GM04504 (cell line): Measurements from ENCODE around the gene TREH.
"Not testable (repeated sequence)": the region's sequence is repeated elsewhere in the genome, so short reads cannot be mapped to it uniquely, and the experiment has no call there.

Experiments
- DNase-seq: peaks from one replicate; pipeline ENCODE4 v3.0.0-alpha.2; 2012; ENCODE audit warnings: low read depth

The TREH gene

DNA sequence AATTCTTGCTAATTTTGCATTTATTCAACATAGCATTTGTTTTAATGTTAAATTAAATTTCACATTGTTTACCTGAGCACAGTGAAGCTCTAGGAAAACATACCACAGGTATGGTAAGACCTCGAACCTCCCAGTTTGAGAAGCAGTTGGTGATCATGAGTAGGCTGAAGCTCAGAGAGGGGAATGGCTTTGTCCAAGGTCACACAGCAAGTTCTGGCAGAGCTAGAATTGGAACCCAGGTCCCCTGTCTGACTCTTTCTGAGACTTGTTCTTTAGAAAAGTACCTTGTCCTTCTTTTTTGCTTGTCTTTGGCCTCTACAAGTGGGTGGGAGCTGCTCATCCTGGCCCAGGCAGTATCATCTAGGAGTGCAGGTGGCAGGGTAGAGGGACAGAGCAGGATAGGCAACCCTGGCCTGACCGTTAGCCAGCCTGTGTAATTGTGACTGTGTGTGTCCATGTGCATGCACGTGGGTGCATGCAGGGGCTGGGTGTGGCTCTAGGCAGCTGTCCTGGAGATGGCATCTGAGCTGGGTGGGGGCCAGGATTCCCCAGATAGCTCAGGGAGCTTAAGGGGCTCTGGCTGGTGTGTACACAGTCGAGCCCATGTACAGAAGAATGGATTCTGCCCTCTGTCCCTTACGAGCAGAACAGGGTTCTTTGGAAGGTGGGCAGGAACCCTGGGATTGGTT, 50.4 kb downstream of the TREH start:
- DNase-seq: no peak

DNA sequence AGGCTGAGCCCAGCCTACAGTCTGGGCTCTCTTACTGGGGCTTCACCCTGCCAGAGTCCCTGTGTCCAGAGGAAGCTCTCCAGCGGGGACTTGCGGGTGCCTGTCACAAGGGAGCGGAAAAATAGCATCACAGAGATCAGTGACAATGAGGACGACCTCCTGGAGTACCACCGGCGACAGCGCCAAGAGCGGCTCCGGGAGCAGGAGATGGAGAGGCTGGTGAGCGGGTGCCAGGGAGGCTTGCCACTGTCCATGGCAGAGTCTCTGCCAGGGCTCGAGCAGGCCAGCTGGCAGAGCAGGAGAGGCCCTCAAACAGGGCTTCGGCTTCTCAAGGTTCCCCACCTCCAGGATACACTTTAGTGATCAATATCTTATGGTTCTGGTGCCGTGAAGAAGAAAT, 51.0 kb downstream of the TREH start:
- no peak for DNase-seq

DNA sequence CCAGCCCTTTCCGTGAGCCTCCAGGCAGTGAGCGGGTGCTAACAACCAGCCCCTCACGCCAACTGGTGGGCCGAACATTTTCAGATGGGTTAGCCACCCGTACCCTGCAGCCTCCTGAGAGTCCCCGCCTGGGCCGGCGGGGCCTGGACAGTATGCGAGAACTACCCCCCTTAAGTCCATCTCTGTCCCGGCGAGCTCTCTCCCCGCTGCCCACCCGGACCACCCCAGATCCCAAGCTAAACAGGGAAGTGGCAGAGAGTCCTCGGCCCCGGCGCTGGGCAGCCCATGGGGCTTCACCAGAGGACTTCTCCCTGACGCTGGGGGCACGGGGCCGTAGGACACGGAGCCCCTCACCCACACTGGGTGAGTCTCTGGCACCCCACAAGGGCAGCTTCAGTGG, 51.4 kb downstream of the TREH start:
- no peak for DNase-seq

DNA sequence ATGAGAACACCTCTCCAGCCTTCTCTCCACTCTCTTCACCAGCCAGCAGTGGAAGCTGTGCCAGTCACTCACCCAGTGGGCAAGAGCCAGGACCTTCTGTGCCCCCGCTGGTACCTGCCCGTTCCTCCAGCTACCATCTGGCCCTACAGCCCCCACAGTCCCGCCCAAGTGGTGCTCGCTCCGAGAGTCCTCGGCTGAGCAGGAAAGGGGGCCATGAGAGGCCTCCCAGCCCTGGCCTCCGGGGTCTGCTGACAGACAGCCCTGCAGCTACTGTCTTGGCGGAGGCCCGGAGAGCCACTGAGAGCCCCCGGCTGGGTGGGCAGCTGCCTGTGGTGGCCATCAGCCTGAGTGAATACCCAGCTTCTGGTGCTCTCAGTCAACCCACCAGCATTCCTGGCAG, 51.9 kb downstream of the TREH start:
- no peak for DNase-seq

DNA sequence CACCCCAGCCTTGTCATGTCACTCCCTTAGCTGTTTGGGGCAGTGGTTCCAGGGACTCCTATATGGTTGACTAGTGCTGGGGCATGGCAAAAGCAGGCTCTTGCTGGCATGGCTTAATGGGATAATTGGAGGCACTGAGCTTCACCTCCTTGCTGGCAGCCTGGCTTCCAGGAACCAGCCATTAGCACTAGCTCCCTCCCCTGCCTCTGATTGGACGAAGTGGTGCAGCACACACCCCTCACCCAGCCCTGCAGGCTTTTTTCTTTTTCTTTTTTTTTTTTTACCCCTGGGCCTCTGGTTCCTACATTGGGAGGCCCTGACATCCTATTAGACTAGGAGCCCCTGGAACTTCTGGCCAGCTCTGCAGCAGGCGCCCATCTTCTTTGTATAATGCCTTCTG, 53.5 kb downstream of the TREH start:
- no peak for DNase-seq

DNA sequence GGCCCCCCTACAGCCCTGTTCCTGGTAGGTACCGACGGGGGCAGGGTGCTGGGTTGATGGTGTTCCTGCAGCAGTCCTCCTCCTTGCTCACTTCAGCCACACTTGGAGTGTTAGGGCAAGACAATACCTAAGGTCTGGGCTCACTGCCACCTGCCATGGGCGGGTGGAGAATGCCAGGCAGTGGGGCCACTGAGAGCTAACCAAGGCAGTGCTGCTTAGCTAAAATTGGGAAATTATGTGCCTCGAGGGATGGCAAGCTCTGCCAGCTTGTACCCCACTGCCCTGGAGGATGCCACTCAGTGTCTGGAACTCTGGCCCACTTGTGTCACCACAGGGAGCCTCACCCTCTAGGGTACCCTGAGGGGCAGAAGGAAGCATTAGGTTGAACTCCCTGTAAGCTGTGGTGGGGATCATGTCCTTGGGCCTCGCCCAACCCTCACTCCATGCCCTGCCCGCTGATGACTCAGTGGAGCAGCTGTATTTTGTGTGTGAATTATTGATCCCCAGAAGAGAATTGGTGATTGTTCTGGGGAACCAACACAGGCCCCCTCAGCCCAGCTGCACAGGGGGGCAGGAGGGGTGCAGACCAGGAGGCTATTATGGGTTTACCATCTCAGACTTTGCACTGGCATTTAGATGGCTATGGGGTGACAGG, 54.3 kb downstream of the TREH start:
- DNase-seq: no peak

DNA sequence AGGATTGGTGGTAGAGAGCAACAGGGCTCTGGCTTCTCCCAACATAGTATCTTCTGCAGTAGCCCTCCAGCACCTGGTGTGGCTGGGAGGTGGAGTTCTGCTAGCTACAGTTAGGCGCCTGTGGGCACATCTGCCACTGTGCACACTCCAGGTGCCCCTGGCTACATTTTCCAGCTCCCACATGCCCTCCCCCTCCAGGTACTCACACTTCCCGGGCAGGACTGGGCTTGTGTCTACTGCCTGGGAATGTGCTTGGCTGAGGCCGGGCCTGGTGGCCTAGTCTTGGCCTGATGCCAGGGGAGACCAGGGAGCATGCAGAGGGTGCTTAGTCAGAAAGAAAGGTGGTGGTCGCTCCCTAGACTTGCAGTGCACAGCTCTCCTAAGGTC, 56.2 kb downstream of the TREH start:
- DNase-seq: no peak

DNA sequence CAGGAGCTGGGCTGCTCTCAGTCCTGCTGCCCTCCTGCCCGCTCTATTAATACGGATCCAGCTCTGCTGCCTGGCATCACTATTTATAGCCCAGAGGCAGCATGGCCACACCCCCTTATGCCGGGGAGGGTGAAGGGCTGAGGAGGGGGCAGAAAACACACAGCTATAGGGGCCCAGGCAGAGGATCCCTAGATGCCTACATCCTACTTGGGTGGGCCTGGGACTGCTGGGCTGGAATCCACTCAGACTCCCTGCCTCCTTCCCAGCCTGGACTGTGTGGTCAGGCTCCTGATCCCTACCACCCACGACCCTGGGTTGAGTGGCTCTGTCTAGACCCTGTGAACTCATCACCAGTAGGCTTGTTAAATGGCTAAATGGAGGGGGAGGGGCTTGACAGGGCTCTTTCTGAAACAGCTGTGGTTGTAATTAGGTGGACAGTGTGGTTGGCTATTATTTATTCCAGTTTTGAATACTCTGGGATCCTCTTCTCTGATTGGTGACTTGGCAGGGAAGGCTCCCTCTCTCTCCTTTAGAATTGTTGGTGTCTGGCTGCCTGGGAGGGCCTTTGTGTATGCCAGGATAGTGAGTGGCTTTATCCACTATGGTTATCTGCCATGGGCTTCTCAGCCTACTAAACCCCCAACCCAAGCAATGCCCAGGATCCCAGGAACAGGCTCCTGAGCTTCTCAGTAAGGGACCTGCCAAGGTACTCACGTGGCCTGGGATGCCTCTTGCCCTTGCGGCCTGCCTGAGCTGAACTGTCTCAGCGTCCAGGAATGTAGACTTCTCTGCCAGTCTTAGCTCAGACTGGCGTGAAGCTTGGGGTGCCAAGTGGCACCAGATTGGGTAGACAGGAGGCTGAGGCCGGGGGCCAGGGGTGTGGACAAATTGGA, 56.8 kb downstream of the TREH start:
- no peak for DNase-seq

DNA sequence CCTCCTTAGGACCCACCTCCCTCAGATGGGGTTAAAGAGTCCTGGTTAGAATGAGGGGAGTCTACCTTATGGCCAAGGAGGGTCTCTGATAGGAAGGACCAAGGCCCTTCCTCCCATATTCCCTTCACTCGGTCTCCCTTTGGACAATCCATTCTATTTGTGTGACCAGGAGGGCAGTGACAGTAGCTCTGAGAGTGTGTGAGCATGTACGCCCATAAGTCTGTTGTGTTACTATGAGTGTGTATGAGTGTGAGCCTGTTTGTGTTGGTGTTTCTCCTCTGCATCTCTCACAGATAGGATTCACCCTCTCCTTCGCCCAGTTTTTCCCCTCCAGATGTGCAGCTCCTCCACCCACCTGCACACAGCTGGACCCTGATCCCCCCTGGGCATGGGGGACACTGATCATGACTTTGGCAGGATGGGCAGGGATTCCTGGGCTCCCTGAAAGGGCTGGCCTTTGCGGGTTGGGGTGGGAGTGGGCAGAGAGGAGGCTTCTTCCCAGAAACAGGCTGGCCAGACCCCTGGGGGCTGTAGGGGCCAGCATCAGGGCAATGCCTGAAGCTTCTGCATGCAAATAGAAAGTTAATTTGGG, 57.6 kb downstream of the TREH start:
- no peak for DNase-seq

DNA sequence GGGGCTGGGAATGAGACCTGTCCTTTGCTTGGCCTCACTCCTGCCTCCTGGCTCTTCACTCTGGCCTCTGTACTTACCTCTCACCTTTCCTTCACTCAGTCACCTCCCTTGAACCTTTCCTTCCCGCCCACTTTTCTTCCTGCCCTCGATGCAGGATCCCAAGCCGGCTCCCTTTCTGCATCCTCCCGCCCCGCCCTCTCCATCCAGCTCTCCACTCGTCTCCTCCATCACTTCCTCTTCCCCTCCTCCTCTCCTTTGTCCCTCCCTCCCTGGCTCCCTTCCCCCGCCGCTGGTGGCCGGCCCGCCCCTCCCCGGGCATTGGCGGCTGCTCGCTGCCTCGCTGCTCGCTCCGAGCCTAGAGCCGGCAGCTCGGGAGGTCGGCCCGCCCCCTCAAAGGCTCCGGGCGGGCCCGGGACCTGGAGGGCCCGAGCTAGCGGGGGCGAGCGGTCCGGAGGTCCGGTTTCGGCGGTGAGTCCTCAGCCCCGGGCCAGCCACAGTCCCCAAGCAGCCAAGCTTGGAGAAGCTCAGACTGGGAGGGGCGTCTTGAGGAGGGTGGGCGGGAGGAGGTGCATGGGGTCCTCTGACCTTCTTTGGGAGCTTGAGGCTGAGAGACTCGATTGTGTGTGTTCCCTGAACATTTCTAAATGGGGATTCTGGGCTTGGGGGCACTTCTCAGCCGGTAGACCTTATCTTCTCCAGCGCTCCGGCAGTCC, 58.2 kb downstream of the TREH start:
- peak; percentile 76 for DNase-seq

DNA sequence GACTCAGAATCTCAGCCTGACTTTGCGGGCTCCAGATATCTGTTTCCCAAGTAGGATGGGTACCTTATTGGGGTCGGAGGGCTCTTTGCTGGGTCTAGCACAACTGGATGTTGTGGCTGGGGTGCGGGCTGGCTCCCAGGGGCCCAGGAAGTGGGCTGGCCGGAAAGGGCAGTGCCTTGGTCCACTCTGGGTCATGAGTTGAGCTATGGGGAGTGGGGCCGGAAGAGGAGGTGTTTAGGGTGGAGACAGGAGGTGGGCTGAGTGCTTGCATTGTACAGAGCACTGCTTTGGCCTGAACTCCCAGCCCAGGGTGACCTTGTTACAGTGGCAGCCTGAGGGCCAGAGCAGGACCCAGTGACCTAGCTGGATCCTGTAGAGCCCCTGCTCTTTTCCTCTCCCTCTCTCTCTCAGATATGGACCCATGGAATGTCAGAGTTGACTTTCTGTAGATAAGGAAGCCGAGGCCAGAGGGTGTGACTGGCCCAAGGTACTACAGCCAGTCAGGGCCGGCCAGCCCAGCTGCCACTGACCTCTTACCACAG, 58.9 kb downstream of the TREH start:
- no peak for DNase-seq

DNA sequence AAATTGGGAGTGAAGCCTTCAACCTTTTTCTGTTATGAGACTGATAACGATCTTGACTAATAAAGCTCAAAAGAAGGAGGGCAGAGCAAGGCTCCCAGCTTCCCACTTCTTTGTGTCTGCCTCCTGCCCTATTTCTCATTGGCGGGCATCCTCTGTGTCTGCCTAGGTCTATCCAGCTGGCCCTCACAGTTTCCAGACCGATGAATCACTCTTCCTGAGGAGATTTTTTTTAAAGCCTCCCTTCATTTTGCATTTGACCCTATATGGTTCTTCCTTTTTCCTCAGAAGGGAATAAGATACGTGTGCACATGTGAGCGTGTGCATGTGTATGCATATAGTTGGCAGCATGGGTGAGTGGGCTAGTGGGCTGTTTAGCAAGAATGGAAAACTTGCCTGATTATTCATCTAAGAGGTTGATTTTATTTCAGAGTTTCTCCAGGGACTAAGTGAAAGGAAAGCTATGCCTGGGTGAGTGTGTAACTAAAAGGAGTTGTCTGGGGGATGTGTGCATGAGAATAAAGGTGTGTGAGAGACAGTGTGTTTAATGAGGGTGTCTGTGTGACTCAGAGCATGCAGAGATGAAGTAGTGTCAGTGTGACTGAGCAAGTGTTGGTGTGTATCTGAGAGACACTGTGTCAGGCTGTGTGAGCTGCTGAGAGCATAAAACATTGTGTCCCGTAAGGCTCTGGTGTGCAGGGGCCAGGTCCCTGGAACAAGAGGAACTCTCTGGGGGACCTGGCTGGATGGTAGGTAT, 59.8 kb downstream of the TREH start:
- peak; percentile 88 for DNase-seq

DNA sequence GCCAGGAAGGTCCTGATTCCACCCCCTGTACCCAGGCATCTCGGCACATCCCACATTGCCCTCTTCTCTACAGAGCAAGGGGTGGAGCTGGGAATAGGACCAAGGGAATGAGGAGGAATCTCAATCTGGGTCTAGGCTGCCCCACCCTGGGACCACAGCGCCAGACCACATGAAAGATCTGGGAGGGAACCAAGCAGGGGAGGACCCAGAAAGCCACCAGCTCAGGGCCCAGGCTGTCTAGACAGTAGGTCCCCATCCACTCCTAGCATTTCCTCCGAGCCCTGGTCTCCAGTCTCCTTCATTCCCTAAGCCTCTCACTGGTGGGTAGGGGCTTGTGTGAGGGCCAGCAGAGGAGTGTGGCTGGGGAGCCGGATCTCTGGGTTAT, 60.5 kb downstream of the TREH start:
- DNase-seq: no peak

DNA sequence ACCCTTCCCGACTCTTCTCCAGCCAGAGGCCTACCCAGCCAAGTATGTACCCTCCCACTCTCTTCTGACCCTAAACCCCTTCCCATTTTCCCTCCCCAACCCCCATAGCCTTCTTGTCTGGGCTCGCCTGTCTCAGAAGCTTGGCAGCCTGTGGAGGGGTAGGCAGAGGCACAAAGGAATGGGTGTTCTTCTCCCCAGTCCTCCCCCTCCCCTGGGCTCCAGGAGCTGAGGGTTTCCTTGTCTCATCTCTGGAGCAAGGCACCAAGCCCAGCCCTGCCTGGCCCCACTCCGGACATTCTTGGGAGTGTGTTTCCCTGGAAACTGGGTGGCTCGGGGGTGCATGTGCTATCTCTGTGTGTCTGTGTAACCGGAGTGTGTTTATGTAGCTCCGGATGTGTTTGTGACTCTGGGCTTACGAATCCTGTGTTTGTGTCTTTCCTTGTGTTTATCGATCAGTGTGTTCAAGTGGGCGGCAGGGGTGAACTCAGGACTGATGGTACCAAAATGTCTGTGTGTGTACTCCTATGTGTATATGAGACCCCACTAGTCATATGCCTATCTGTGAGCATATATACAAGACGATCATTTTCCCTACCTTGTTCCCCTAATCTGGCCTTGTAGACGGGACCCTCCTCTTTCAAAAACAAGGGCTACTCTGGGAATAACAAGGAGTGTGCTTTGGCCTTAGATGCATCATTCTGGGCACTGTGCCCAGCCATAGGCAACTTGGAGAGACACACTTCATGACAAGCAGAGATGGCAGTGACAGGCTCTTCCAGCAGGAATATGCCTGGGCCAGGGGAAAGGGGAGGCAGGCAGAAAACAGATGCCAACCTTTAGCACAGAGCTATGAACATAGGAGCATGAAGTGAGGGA, 61.1 kb downstream of the TREH start:
- no peak for DNase-seq

DNA sequence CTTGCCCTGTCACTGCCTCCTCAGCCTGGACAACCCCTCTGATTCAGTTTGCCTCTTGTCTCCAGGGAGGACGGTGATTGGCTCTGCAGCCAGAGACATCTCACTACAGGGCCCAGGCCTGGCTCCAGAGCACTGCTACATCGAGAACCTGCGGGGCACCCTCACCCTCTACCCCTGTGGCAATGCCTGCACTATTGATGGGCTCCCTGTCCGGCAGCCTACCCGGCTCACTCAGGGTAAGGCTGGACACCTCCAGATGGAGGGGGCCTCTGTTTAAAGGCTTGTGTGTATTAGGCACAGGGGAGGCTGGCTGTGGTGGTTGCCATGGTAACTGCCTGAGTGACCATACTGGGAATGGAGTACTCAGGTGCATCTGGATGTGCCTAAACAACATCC, 63.5 kb downstream of the TREH start:
- no peak for DNase-seq

DNA sequence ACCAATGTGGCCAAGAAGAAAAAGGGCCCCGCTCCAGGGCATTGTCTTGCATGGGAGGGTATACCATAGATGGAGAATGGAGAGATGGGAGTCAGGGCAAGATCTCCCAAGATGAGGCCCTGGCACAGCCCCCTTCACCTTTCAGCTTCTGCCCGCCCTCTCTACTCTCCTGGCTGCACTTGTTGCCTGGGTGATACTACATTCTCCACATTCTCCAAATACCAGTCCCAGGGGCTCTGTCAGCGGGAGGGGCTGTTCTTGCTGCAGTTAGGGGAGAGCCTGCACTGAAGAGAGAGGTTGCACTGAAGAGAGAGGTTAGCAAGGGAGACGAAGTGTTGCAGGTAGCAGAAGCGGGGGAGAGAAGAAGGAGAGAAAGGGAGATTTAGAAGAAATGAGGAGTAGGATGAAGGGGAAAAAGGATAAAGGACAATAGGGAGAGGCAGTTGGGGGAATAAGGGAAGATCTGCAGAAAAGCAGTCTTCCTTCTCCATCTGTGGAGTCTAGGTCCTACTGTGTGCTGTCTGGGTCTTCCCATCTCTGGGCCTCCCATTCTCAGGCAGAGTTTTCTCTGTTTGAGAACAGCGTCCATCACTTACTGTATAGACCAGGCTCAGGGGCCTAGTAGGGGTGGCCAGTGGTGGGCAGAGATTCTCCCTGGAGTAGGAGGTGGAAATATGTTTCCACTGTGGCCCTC, 64.0 kb downstream of the TREH start:
- DNase-seq: no peak

DNA sequence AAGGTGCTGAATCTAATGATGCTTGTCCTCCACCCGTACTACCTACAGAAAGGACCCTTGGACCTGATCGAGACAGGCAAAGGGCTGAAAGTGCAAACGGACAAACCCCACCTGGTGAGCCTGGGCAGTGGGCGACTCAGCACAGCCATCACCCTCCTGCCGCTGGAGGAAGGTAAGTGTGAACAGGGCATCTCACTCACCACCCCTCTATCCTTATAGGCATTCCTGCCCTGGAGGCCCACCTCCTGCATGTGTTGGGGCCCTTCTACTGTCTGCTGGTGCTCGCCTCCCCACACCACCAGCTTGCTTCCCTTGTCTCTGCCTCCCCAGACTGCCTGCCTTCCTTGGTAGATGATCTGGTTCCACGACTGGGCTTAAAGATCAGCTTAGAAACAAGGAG, 64.9 kb downstream of the TREH start:
- no peak for DNase-seq

DNA sequence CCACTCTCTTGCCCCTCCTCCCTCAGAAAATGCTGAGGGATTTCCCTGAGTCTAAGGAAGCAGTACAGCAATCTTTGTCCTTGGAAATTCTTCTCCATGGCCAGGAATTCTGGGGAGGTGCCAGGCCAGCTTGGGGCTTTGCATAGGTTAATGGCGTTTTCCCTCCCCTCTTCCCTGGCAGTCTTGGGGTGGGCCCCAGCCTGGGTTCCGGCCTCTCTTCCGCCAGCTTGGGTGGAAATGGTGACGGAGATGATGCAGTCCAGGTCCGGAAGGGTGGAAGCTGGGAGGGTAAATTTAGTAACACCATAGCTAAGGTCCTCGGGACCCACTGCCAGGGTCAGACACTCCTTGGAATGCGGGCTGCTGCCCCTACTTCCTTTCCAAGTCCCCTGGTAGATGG, 67.1 kb downstream of the TREH start:
- no peak for DNase-seq

DNA sequence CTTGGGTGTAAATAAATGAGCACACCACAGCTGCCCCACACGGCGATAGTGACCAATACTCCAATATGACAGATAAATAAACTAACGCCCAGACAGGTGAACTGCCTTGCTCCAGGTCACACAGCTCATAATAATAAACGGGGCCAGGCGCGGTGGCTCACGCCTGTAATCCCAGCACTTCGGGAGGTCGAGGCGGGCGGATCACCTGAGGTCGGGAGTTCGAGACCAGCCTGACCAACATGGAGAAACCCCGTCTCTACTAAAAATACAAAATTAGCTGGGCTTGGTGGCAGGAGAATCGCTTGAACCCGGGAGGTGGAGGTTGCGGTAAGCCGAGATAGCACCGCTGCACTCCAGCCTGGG, 68.0 kb downstream of the TREH start:
- DNase-seq: not testable (repeated sequence)
